ENCODE data around the gene ADCY1. TPM values are rescaled to one million over a fixed set of nuclear protein-coding genes. Genes with fewer than 3 reads are reported as not detected.

ADCY1 gene
- total RNA-seq, 1 donor from 2014 or later, result 5.0 TPM

DNA sequence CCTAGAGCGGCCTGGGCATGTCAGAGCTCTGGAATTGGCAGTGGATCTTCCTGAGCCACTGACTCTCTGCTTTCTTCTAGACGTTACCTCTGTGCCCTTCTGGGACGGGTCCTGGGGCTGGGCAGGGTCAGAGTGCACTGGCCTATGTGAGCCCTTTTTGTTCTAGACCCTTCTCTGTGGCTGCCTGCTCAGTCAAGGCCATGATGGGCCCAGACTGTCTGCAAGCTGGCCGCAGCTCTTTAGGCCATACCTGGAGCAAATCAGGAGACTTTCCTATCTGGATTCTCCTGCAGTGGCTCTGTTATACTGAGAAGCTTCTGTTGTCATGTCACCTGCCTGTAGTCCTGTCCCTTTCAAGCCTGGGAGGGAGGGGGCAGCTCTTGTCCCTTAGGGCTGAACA, 70.1 kb downstream of the ADCY1 start:
- intact Hi-C loops (cut with DNase I), result no loop called here
- ATAC-seq (ENCODE audit: poor library complexity) (no peak), DNase-seq (no peak)

DNA sequence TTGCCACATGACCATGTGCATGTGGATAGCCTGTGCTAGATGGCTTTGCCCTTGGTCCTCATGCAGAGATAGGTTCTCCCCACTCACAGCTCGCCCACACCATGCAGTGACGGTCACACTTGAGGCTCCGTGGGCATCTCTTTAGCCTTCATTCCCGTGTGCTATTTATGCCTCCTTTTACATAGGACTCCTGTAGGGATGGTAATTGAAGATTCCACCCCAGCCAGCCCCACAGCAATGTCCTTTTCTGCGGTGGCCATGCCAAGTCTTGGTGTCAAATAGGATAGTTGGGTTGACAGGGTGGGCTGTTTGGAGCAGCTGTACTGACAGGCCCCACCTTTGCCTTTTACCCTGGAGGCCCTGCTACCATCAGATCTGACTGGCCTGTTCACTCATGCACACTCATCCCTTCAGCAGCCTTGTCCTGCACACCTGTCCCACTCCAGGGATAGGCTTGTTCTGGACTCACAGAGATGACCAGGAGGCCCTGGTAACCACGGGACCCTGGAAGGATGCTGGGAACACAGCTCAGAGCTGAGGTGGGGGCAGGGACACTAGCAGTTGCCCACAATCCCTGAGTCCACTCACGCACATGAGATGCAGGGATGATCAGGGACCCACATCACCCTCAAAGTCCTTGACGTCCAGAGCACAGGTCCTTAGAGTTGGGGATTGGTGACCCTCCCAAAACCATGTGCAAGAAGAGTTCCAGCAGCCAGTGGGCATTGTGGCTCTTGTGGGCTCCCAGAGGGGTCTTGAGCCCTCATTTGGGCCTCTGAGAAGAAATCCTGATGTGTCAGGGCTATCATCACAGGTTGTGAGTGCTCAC, 71.2 kb downstream of the ADCY1 start:
- ATAC-seq (ENCODE audit: poor library complexity) (no peak), DNase-seq (no peak)
- intact Hi-C loops (cut with DNase I), result no loop called here

DNA sequence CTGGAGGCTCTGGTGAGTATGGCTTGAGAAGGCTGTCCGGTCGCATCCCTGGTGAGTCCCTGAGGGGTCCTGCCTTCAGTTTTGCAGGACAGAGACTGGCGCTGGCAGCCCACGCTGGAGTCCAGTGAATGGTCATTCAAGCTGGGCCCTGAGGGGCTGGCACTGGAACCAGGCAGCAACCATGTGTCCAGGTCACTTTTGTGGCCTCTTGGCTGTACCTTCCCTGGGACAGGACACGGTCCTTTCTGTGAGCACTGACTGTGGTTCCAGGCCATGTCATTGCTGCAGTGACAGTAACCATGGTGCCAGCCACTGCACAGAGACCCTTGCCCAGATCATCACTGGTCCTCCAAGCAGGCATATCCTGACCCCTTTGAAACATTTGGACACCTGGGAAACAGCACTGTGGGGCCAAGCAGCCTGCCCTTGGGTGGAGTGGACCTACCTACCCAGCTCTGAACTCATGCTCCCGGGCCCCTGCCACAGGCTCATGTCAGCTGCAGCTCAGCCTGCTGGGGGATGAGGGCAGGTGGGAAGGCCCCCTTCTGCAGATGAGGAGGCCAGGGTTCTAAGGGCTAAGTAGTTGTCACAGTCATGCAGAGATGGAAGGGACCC, 72.1 kb downstream of the ADCY1 start:
- intact Hi-C loops (cut with DNase I), result no loop called here
- ATAC-seq (ENCODE audit: poor library complexity), result no peak
- no peak for DNase-seq

DNA sequence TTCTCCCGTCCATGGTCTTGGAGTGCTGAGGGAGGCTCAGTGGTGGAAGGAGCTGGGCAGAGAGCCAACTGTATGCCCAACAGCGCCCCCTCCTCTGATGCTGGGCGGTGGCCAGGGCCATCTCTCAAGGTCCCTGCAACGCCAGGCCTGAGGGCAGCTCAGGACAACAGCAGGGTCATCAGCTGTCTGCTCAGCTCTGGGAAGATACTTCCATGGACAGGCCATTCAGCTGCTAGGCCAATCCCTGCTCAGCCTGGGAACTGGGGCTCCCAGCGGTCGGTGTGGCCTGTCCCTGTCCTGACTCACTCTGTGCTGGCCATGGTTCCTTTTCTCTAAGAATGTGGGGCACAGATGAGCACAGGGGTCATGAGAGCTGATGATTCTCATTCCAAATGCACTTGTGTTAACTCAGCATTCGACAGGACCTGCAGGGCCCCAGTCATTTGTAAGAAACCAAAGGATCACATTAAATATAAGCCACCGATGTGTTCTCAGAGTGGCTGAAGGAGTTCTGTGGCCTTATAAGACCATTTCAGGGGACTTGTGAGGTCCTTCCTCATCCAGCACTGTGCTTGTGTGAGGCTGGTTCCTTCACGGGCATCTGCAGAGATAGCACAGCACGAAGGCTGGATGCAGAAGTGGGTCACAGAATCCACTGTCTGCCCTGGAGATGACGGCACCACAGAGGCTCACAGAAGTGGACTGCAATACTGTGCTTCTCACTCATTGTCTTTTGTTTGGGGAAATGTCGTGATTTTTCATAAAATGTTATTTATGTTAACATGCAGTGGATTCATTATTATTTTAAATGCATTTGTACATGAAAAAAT, 73.0 kb downstream of the ADCY1 start:
- intact Hi-C loops (cut with DNase I), result no loop called here
- DNase-seq (no peak), ATAC-seq (ENCODE audit: poor library complexity) (peak; percentile 49)

DNA sequence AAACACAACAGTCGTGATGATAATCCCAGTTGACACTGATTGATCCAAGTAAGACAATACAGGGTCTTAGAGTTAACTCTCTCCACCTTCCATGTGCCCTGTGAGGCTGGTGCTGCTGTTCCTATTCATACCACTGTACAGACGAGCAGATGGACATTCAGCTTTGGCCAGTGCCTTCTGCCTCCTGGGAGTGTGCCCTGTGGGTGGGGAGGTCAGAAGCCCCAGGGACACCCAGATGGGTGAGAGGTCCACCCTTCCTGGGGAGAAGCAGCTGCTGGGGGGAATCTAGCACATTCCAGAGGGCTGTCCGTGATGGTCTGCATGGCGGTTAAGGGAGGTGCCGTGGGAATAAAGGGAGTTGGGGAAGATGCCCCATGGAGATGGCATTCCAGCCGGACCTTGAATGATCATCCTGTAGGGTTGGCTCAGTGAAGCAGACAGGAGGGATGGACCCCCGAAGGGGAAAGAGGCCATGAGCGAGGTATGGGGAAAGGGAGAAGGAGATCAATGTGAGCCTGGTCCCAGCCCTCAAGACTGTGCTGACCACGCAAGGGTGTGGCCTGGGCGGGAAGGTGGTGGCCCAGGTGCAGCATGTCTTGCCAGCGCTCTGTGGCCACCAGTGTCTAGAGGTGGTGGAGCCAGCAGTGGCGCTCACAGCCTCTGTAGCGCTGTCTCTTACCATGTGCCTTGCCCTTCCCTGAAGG, 74.0 kb downstream of the ADCY1 start:
- no peak for DNase-seq
- ATAC-seq (ENCODE audit: poor library complexity), result no peak
- intact Hi-C loops (cut with DNase I), result no loop called here

DNA sequence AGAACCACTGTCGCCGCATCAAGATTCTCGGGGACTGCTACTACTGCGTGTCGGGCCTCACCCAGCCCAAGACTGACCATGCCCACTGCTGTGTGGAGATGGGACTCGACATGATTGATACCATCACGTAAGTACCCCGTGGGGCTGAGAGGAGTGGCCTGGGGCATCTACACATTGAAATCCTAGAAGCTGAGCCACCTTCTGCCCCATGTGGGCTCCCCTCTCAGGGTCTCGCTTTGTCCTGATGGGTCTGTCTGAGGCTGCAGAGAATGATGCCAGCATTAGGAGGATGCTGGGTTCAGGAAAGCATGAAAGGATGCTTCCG, 74.5 kb downstream of the ADCY1 start:
- no peak for DNase-seq
- intact Hi-C loops (cut with DNase I), result no loop called here
- no peak for ATAC-seq (ENCODE audit: poor library complexity)

DNA sequence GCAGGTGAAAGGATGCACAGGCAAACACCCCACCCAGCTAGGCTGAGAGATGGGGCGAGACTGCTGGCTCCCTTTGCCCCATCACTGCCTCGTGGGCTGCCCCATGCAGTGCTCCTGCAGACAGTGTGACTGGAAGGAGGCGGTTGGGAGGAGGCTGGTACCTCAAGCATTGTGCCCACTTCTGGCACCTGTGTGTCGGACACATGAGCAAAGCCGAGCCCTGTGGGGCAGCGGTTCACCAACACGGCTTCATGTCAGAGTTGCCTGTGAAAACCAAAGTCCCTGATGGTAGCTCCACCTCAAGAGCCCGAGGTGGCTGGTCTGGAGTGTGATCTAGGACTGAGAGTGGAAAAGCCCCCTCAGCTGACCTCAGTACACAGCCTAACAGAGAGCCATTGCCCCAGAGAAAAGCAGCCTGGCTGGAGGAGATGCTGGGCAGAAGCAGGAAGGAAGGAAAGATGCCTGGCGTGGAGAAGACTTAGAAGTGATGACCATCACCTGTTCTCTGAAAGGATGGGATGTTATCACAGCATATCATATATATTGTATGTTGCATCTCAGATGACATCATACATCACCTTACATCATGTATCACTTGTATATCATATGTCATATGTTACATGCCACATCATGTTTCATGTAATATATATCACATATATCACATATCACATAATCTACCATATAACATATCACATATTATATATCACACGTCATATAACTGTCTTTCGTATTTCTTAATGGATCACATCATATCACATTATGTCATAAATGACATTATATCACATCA, 75.6 kb downstream of the ADCY1 start:
- intact Hi-C loops (cut with DNase I), result no loop called here
- DNase-seq (no peak), ATAC-seq (ENCODE audit: poor library complexity) (no peak)

DNA sequence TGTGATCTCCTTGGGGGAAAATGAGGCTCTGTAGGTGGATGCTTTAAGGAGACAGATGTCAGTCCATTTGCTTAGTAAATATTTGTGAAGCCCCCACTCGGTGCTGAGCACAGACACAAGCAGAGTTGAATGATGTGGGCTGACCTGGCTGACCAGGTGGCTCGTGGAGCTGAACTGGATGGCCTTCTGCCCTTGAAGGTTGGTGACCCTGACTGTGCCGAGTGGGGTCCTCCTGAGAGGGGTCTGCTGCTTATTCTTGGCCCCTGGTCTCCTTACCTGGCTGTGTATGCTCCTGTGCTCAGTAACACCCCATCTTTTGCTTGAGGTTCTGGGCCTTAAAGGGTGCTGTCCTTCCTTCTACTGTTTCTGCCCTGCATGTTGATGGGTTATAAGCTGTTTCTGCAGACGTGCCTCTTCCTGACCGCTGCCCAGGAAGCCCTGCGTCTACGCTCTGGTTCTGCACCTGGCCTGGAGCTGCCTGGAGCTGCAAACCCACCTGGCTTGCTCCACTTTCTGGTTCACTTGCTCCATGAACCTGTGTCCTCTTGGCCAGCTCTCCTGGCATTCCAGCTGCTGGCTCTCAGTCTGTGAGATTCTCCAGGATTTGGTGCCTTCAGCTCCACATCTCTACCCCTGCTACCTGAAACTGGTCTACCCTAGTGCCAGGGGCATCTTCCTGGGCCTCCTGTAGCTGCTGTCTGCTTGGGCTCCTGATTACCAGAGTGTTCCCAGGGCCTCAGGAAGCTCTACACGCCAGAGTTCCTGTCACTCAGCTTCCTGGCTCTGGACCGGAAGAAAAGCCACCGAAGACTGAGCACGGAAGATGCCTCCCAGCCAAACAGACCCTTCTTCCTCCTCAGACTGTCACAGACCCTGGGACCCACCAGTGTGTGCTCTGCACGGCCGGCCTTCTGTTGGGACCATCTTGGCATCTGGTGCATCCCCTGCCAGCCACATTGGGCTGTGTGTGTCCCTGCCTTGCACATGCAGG, 76.5 kb downstream of the ADCY1 start:
- ATAC-seq (ENCODE audit: poor library complexity), result no peak
- no peak for DNase-seq
- intact Hi-C loops (cut with DNase I), result no loop called here

DNA sequence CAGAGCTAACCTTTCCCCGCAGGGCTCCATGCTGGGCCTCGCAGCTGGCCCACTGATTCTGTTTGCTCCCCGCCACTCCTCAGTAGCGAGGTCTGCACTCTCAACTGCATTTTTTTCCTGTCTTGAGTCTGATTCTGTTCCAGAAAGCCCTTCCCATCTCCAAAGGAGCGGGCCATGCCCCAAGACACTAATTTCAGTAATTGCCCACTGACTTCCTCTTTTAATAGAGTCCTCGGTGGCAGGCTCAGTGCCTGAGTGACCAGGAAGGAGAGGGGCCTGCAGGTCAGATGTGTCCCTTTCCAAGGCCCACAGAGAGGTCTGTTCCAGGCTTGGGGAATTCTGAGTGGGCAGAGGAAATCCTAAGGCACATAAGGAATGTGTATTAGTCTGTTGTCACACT, 77.4 kb downstream of the ADCY1 start:
- DNase-seq (no peak), ATAC-seq (ENCODE audit: poor library complexity) (no peak)
- intact Hi-C loops (cut with DNase I), result no loop called here

DNA sequence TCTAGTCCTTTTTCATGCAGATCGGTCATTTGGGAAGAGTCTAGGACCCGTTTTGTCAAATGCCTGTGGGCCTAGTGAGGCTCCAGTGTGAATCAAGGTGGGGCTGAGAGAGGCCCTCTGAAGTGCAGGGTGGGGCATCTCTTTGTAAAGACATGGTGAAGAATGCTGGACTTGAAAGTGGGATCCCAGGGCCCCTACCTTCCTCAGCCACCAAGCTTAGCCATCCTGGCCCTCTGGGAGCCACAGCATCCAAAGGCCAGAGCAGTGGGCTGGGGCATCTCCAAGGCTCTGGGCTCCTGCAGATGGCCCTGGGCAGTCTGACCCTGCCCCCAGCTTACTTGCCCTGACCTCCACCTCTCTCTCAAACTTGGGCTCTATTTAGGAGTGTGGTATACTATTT, 78.5 kb downstream of the ADCY1 start:
- ATAC-seq (ENCODE audit: poor library complexity), result no peak
- intact Hi-C loops (cut with DNase I), result no loop called here
- no peak for DNase-seq

DNA sequence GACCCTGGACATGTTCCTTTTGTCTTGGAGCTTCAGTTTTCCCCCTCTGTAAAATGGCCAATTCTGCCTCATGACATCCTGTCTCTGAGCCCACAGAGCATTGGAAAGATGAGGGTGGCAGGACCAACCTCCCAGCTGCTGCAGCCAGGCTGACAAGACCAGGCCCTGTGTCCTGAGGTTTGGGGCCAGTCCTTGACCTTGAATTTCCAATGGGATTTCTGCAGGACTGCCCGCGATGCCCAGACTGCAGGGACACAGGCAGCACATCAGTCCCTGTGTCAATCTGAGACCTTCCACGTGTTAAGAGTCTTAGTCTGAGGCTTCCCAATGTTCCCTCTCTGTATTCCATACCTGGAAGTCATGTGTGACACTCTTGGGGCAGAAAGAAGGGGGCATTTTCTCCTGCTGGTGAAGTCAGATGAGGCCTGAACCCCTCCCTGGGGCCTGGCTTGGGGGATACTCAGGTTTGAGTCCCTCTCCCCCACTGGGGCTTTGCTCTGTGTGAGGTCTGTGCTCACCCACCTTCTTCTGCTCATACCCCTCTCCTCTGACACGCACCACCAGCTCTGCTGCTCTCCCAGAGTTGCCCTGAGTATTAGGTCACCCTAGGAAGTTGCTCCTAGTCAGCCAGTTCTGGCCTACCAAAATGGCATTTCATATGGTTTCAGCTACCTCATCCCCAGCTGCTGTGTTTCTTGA, 79.2 kb downstream of the ADCY1 start:
- intact Hi-C loops (cut with DNase I), result no loop called here
- no peak for DNase-seq
- ATAC-seq (ENCODE audit: poor library complexity), result no peak

DNA sequence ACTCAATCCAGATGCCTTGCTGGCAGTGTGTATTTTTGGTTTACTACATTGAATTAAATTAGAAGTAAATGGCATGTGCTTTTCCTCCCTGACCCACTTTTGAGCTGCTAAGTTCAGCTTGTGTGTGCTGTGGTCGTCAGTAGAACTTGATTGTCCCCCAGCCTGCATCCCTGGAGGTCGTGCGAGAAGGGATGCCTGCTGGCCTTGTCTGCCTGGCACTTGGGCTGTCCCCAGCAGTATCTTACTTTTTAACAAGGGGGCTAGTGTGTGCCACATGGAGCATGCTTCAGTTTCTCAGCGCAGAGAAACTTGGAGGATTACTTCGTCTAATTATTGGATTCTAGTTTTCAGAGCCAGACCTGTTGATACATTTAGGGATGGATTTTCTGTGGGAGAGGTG, 80.2 kb downstream of the ADCY1 start:
- intact Hi-C loops (cut with DNase I), result no loop called here
- DNase-seq, result no peak
- ATAC-seq (ENCODE audit: poor library complexity), result no peak

DNA sequence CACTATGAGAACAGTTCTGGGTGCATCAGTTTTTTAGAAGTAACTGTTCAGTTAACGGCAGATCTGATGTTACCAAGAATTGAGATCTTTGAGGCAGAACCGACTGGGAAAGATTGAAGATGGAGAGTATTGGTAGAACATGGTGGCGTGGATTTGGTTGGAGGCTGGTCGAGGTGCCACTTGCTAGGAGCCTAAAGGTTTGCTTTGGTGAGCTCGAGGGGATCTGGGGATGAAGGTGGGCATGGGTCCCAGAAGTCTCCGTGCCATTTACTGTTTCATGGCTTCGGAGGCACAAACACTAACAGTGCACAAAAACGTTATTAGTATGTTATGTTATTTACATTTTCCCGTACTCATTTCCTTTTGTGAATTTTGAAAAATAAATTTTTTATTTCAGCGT, 81.4 kb downstream of the ADCY1 start:
- no peak for DNase-seq
- intact Hi-C loops (cut with DNase I), result no loop called here
- ATAC-seq (ENCODE audit: poor library complexity), result no peak

DNA sequence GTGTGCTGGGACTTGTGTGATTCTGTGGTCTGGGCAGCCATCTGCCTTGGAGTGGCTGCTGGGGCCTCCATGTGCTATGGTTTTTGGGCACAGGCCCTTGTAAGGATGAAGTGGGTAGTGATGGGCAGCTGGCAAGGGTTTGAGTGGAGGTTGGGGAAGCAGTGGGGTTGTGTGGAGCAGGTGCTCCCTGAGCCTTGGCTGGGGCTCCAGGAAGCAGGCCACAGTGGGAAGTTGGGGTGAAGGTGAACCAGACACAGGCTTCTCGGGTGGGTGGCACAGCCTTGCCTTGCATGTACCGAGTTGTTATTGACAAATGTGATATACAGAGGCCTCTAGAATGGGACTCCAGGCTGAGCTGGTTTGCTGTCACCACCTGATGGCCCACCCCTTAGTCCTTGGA, 82.3 kb downstream of the ADCY1 start:
- no peak for ATAC-seq (ENCODE audit: poor library complexity)
- intact Hi-C loops (cut with DNase I), result no loop called here
- DNase-seq, result no peak

DNA sequence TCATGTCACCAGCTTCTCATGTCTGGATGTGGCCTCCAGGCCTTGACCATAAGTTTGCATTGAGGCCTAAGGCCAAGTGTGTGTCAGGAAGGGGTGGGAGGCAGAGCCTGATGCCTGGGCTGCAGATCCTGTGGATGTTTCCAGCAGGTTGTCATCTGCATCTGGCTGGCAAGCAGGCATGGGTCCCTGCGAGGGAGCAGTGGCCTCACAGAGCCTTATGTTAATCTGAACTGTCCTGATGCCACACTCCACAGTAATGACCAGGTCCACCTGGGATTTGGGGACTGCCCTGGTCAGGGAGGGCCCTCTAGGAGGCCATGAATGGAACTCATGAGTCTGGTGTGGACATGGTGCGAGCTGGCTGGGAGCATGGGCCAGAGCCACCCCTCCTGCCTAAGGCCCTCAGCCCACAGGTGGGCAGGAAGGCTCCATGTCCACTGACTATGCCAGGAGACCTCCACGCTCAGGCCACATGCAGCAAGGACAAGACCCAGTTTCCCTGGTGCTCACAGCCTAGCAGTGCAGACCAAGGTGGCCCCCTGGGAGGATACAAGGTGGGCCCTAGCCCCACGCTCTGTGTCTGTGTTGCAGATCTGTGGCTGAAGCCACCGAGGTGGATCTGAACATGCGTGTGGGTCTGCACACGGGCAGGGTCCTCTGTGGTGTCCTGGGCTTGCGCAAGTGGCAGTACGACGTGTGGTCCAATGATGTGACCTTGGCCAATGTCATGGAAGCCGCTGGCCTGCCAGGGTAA, 83.1 kb downstream of the ADCY1 start:
- DNase-seq (no peak), ATAC-seq (ENCODE audit: poor library complexity) (no peak)
- intact Hi-C loops (cut with DNase I), result no loop called here

Data from Right ventricle myocardium superior (tissue), 1 donor.